Mononuclear cell (primary cell): ENCODE measurements around the gene OR10P1. TPM values are rescaled to one million over a fixed set of nuclear protein-coding genes. Genes with fewer than 3 reads are reported as not detected.
"Not testable (repeated sequence)": the region's sequence is repeated elsewhere in the genome, so short reads cannot be mapped to it uniquely, and the experiment has no call there.

ENCODE experiments used
- H3K27me3 ChIP-seq: 2 replicates; pipeline ENCODE4 v1.6.0; 2011; ENCODE audit warnings: low read length, control low read depth; ENCODE audit not compliant: insufficient read depth
- H3K4me1 ChIP-seq: 2 replicates; pipeline ENCODE4 v1.5.1; 2011; ENCODE audit warnings: mild to moderate bottlenecking, low read length, control low read depth; ENCODE audit not compliant: insufficient read depth
- H3K4me3 ChIP-seq: 2 replicates; pipeline ENCODE4 v1.5.1; 2011; ENCODE audit warnings: mild to moderate bottlenecking, low read length, moderate library complexity
- H3K9me3 ChIP-seq: 2 replicates; pipeline ENCODE4 v1.5.1; 2011; ENCODE audit warnings: low read depth, mild to moderate bottlenecking, control low read depth, low read length
- total RNA-seq: library from RNA; depleted of rRNA; stranded (reverse); fragments of >200 nt; gene quantifications from one replicate; pipeline ENCODE4 v1.2.3, GENCODE V29; 2012

Gene OR10P1, protein sequence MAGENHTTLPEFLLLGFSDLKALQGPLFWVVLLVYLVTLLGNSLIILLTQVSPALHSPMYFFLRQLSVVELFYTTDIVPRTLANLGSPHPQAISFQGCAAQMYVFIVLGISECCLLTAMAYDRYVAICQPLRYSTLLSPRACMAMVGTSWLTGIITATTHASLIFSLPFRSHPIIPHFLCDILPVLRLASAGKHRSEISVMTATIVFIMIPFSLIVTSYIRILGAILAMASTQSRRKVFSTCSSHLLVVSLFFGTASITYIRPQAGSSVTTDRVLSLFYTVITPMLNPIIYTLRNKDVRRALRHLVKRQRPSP
- total RNA-seq, result not detected

DNA sequence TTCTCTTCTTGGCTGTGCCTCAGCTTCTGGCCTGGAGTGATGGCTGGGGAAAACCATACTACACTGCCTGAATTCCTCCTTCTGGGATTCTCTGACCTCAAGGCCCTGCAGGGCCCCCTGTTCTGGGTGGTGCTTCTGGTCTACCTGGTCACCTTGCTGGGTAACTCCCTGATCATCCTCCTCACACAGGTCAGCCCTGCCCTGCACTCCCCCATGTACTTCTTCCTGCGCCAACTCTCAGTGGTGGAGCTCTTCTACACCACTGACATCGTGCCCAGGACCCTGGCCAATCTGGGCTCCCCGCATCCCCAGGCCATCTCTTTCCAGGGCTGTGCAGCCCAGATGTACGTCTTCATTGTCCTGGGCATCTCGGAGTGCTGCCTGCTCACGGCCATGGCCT is at the start of gene OR10P1:
TSS of gene OR10P1 (plus strand) at position 40 of the 400 bp plus-strand sequence. CDS start at position 40, 0 bp downstream.
- Histone ChIP-seq H3K27me3 (no peaks in the 10 kb centered on the region), H3K9me3 (no peaks in the 10 kb centered on the region), H3K4me3 (no peak within 1 kb of the TSS), H3K4me1 (peaks cover 63% of the 10 kb centered on the region)

DNA sequence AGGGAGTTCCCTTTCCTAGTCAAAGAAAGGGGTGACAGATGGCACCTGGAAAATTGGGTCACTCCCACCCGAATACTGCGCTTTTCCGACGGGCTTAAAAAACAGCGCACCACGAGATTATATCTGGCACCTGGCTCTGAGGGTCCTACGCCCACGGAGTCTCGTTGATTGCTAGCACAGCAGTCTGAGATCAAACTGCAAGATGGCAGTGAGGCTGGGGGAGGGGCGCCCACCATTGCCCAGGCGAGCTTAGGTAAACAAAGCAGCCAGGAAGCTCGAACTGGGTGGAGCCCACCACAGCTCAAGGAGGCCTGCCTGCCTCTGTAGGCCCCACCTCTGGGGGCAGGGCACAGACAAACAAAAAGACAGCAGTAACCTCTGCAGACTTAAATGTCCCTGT is 46.5 kb upstream of the OR10P1 start:
- not testable (repeated sequence) for H3K9me3 ChIP-seq, H3K4me3 ChIP-seq, H3K4me1 ChIP-seq
- H3K27me3 ChIP-seq, result peaks cover 10% of the 10 kb centered on the region

DNA sequence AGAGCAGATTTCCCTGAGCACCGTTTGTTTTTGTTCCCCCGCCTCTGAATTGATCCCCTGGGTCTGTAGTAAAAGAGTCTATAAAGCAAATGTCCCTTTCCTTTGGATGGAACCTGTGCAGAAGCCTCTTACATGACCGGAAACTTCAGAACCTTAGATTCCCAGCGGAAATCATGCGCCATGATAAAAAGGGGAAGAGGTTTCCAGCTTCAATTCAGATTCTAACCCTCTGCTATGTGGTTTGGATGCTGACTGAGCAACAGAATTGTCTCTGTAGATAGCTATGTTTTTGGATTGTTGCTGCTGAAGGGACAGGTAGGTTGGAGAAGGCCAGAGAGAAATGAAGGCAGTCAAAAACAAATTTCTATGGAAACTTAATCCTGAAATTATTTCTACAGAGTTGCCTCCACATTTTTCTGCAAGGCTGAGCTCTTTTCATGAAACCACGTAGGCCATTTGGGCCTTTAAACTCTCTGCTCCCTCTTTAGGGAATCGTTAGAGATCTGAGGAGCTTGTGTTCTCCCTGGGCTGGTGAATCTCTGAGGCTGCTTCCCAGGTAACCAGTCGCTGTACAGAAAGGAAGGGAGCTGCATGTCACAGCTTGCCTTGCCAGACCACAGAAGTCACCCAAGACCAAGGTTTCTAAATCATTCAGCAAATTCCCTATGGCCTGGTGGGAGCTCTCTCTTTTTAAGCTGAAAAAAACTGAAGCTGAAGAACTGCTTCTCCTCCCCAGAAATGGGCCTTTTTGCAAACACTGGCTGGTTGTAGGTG is 28.7 kb upstream of the OR10P1 start:
- H3K27me3 ChIP-seq, result peaks cover 10% of the 10 kb centered on the region
- no peak overlapping the region for H3K4me3 ChIP-seq
- no peaks in the 10 kb centered on the region for H3K9me3 ChIP-seq
- no peaks in the 10 kb centered on the region for H3K4me1 ChIP-seq

DNA sequence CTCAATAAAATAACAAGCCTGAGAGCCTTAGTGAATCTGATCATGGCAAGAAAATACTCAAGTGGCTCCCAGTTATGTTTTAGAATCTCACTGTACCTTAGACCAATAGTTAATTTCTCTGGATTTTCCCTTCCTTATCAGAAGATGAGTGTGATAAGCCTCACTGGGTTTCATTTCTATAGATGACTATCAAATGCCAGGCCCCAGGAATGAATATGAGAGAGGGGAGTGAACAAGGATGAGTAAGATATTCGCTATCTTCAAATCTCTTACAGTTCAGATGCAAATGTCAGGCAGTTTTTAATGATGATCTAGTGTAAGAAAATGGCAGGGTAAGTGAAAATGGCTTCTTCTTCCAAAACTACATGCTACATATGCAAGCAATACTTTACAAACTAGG is 26.1 kb upstream of the OR10P1 start:
- Histone ChIP-seq H3K4me1 (no peaks in the 10 kb centered on the region), H3K27me3 (peaks cover 10% of the 10 kb centered on the region), H3K9me3 (peaks cover 10% of the 10 kb centered on the region), H3K4me3 (no peak overlapping the region)

DNA sequence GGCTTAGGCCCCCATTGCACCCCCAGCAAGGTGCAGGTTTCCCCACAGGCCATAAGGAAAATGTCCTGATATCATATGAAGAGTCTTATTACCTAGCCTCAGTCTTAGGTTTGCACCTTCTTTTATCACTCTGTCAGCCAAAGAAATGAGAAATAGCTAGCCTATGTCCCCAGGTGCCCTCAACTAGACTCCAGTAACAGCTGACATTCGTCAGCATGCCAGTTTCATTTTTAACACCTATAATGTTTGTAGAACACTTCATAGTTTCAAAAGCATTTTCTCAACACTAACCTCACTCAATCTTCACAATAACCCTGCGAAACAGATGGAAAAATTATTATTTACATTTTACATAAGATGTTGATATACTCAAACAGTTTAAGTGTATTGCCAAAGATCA is 24.0 kb upstream of the OR10P1 start:
- Histone ChIP-seq H3K27me3 (peaks cover 4% of the 10 kb centered on the region), H3K4me1 (no peaks in the 10 kb centered on the region), H3K9me3 (peaks cover 10% of the 10 kb centered on the region), H3K4me3 (no peak overlapping the region)

DNA sequence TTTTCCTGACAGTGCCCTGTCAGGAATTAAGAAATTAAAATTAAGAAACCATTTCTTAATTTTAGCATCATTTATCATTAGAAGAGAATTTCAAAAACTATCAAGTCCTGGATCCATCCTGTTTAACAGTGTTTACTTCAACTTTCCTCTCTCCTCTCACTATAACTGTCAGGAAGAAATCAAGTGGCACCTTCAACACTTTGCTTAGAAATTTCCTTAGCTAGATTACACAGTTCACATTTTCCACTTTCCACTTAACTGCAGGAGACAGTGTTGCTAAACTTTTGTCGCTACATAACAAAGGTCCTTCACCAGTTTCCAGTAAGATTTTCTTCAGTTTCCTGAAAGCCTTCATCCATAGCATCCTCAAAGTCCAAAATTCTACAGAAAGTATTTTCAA is 21.9 kb upstream of the OR10P1 start:
- peaks cover 4% of the 10 kb centered on the region for H3K27me3 ChIP-seq
- peaks cover 7% of the 10 kb centered on the region for H3K4me1 ChIP-seq
- no peak overlapping the region for H3K4me3 ChIP-seq
- H3K9me3 ChIP-seq, result peaks cover 10% of the 10 kb centered on the region

DNA sequence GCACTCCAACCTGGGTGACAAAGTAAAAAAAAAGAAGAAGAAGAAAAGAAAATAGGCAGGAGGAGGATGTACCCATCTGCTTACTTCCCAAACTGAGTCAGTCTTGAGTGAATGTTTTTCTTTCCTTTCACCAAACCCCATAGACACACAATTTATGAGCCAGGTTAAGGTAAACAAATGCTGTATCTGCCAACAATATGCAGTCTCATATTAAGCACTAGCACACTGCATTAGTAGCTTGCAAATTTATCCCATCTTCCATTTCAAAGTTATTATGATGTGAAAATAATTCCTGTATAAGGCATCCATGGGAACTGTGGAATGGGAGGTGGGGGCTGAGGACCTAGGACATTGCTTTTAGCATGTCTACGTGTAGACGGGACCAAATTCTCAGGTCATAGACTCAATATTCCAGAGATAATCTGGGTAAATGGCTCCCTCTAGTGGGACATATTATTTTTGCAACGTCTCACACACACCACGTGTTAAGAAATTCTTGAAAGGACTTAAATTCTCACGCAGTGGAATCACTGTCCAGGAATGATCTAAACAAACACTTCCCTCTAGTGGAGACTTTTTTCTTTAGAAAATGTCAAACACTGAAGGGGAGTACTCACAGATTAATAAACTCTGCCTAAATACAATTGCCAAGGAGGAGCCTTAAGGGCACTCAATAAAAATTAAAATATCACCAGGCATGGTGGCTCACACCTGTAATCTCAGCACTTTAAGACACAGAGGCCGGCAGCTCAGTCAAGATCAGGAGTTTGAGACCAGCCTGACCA is 17.1 kb upstream of the OR10P1 start:
- Histone ChIP-seq H3K9me3 (peaks cover 10% of the 10 kb centered on the region), H3K4me3 (no peak overlapping the region), H3K4me1 (peaks cover 9% of the 10 kb centered on the region), H3K27me3 (no peaks in the 10 kb centered on the region)

DNA sequence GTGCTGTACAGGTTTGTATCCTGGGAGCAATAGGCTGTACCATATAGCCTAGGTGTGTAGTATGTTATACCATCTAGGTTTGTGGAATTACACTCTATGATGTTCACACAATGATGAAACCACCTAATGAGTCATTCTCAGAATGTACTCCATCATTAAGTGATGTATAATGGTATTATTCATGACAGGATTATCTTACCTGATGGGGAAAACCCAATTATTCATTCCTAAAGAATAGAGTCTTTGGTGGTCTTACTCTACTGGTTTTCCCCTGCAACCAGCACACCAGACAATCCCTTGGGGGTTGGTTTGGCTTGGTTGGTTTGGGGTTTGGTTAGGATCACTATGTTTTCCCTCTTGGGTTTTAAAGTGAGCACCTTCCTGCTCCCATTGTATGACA is 12.6 kb upstream of the OR10P1 start:
- Histone ChIP-seq H3K4me3 (no peak overlapping the region), H3K27me3 (peaks cover 3% of the 10 kb centered on the region), H3K9me3 (no peaks in the 10 kb centered on the region), H3K4me1 (peaks cover 12% of the 10 kb centered on the region)

DNA sequence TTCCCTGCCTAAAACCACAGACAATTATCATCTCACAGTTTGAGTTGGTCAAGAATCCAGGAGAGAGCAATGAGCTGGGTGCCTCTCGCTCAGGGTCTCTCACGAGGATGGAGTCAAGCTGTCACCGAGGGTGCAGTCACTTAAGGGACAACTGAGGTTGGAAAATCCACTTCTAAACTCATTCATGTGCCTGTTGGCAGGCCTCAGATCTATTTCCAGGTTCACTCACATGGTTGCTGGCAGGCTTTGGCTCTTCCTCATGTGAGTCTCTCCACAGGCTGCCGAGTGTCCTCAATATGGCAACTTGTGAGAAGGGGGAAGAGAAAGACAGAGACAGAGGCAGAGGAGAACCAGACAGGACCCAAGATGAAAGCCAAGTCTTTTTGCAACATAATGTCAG is 10.5 kb upstream of the OR10P1 start:
- H3K9me3 ChIP-seq, result no peaks in the 10 kb centered on the region

DNA sequence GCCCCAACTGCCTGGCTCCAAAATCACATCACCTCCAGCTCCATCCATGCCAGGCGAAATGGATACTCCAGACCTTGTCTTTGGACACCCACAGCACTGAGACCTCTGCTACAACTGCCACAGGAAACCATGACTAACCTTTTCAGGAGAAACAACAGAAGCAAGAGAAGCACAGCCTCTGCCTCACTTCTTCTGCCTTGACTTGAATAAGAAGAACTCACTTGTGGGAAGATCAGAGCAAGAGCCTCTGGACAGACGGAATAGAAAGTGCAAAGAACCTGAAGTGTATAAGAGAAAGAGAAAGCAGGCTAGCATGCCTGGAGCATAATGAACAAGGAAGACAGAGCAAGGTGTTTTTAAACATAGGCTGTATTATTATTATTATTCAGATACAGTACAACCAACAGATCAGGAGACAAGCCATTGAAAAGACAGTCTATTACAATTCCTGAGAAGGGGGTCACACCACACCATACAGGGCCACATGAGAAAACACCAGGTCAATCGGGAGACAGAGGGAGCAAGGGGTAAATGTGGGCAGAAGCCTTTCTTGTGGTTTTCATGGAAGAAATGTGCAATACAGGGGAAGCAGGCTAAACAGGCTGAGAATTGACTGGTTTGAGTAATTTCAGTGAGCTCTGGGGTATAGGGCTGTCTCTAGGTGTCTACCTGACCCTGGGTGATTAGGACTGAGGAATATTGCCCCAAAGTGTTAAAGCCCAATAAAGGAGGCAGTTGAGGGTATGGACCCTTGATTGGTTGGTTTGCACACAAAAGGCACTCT is 7.4 kb upstream of the OR10P1 start:
- Histone ChIP-seq H3K4me1 (peaks cover 24% of the 10 kb centered on the region), H3K9me3 (no peaks in the 10 kb centered on the region), H3K4me3 (no peak overlapping the region), H3K27me3 (peaks cover 3% of the 10 kb centered on the region)

More for the DNA sequence above, 10.5 kb upstream of the OR10P1 start:
- H3K27me3 ChIP-seq, result peaks cover 3% of the 10 kb centered on the region
- H3K4me1 ChIP-seq, result peaks cover 15% of the 10 kb centered on the region
- no peak overlapping the region for H3K4me3 ChIP-seq

DNA sequence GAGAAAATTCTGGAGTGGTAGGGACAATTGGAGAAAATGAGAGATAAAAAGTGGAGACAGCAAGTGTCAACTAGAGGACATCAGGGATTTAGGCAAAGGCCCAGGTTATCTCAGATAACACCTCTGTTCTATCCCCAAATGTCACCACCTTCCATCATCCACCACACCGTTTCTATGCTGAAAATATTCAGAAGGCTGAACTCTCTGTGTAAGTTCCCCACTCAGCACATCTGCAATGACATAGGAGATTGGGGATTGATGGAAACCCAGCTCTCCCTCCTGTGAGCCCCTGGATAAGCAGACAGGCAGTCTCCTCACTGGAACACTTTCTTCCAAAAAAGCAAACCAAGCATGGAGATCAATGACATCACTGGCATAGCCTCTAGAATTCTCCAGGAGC is 5.6 kb upstream of the OR10P1 start:
- peaks cover 3% of the 10 kb centered on the region for H3K27me3 ChIP-seq
- H3K4me1 ChIP-seq, result peaks cover 27% of the 10 kb centered on the region
- H3K9me3 ChIP-seq, result no peaks in the 10 kb centered on the region
- H3K4me3 ChIP-seq, result no peak overlapping the region

DNA sequence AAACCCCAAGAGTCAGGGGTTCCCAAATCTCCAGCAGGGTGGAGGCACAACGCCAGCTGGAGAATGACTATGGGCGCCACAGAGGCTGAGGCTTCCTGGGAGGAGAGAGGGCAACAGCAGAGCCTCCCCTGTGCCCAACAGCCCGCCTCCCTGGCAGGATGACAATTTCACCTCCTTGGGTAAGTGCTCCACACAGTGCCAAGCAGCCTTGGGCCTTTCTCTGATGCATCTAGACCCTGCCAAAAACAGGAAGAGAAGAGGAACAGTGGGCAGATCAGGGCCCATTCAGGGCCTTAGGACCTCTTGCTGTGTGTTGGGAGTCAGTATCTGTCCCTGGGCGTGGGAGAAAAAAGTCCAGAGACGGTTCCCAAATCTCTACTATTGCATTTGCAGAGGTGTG is 5.0 kb upstream of the OR10P1 start:
- Histone ChIP-seq H3K9me3 (no peaks in the 10 kb centered on the region), H3K4me3 (no peak overlapping the region), H3K27me3 (peaks cover 3% of the 10 kb centered on the region), H3K4me1 (peaks cover 34% of the 10 kb centered on the region)

DNA sequence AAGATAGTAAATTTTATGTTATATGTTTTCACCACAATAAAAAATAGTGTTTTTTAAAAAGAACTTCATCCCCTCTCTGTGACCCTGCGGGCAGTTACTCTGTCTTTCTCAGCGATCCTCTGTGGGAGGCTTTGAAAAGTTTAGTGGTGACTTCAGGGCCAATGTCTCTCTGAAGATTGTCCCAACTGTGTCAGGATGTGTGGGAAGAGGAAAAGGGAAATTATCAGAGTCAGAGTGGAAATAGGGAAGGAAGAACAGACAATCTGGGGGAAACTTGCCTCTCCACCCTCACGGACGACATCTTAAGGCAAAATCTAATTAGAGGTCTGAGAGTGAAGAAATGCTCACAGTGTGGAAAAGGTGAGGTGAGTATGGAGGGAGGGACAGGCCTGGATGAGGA is 3.5 kb upstream of the OR10P1 start:
- Histone ChIP-seq H3K4me1 (peaks cover 46% of the 10 kb centered on the region), H3K4me3 (no peak overlapping the region), H3K27me3 (no peaks in the 10 kb centered on the region), H3K9me3 (no peaks in the 10 kb centered on the region)

DNA sequence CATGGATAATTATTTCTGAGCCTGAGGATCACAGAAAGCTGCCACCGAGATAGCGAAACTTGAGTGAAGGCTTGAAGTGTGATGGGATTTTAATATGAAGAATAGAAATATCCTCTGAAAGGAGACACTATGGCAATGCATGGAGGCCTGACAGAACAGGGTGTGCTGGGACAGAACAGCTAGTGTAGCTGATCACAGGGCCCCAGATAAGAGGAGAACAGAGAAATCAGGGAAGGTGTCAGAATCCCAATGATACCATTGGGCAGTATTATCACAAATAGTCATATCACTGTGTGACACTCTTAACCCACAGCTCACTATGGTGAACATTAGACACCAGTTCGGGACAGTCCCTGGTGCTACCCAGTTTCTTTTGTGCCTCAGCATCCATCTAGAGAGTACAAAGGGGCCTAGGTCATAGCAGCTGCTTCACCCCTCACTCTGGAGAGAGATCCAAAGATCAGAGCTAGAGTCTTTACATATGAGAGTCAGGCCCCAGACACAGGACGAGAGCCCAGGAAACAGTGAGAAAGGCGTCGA is 506 bp upstream of the OR10P1 start:
- Histone ChIP-seq H3K4me3 (no peak overlapping the region), H3K9me3 (no peaks in the 10 kb centered on the region), H3K27me3 (no peaks in the 10 kb centered on the region), H3K4me1 (peaks cover 60% of the 10 kb centered on the region)
